ENCODE results near the gene TRAPPC2B.

The TRAPPC2B gene

GRCh38 chr19:57362997-57363687 lies at the start of gene TRAPPC2B, which contains the start of gene ZNF547:
Gene TRAPPC2B (plus strand): TSS chr19:57363551. CDS start chr19:57364834, 1,283 bp downstream.
Gene ZNF547 (plus strand): TSS chr19:57363551. CDS start chr19:57368556, 5,005 bp downstream.
- peak; percentile 99 for FAIRE-seq

GRCh38 chr19:57314146-57314545 lies 49.2 kb upstream of the TRAPPC2B start:
- no peak for FAIRE-seq

GRCh38 chr19:57317503-57317902 lies 45.8 kb upstream of the TRAPPC2B start:
- no peak for FAIRE-seq

GRCh38 chr19:57319869-57320179 lies 43.5 kb upstream of the TRAPPC2B start:
- FAIRE-seq, result no peak

- peak; percentile 97 for FAIRE-seq
Observed at GRCh38 chr19:57320180-57321084, 42.9 kb upstream of the TRAPPC2B start, which contains the start of gene ZNF543. Gene ZNF543 (plus strand): TSS chr19:57320472. CDS start chr19:57320854, 382 bp downstream.

GRCh38 chr19:57321116-57321515 lies 42.2 kb upstream of the TRAPPC2B start:
- no peak for FAIRE-seq

GRCh38 chr19:57321751-57322150 lies 41.6 kb upstream of the TRAPPC2B start:
- FAIRE-seq, result no peak

- no peak for FAIRE-seq
Observed at GRCh38 chr19:57324992-57325391, 38.4 kb upstream of the TRAPPC2B start.

GRCh38 chr19:57327993-57328392 lies 35.4 kb upstream of the TRAPPC2B start:
- FAIRE-seq, result no peak

- no peak for FAIRE-seq
Observed at GRCh38 chr19:57334191-57334590, 29.2 kb upstream of the TRAPPC2B start.

GRCh38 chr19:57338877-57339276 lies 24.5 kb upstream of the TRAPPC2B start:
- FAIRE-seq, result no peak

- no peak for FAIRE-seq
Observed at GRCh38 chr19:57342582-57342981, 20.8 kb upstream of the TRAPPC2B start.

GRCh38 chr19:57348136-57348535 lies 15.2 kb upstream of the TRAPPC2B start:
- FAIRE-seq, result no peak

GRCh38 chr19:57350877-57351805 lies 12.2 kb upstream of the TRAPPC2B start, which contains the start of gene ZNF304:
Gene ZNF304 (plus strand): TSS chr19:57351271. CDS start chr19:57351665, 394 bp downstream.
- FAIRE-seq, result peak; percentile 98

GRCh38 chr19:57351867-57352266 lies 11.5 kb upstream of the TRAPPC2B start:
- FAIRE-seq, result no peak

- no peak for FAIRE-seq
Observed at GRCh38 chr19:57355916-57356315, 7.4 kb upstream of the TRAPPC2B start.

GRCh38 chr19:57357406-57357805 lies 5.9 kb upstream of the TRAPPC2B start:
- FAIRE-seq, result no peak

- no peak for FAIRE-seq
Observed at GRCh38 chr19:57359300-57359699, 4.1 kb upstream of the TRAPPC2B start.

GRCh38 chr19:57362419-57362818 lies 932 bp upstream of the TRAPPC2B start:
- no peak for FAIRE-seq

- FAIRE-seq, result no peak
Observed at GRCh38 chr19:57363688-57364181, 384 bp downstream of the TRAPPC2B start.

GRCh38 chr19:57366776-57367175 lies 3.4 kb downstream of the TRAPPC2B start:
- no peak for FAIRE-seq

- FAIRE-seq, result no peak
Observed at GRCh38 chr19:57374179-57374578, 10.8 kb downstream of the TRAPPC2B start.

All from G401.6 (cell line).